Neuron (in vitro differentiated cells): ENCODE results near the gene LAMC1.

ENCODE experiments used
- H2AFZ ChIP-seq: one replicate; pipeline ENCODE4 v1.6.1; 2013; ENCODE audit warnings: low read depth, mild to moderate bottlenecking, inconsistent platforms, low read length, moderate library complexity
- H3K27me3 ChIP-seq: one replicate; pipeline ENCODE4 v1.6.1; 2013; ENCODE audit warnings: low read length; ENCODE audit not compliant: insufficient read depth
- H3K36me3 ChIP-seq: one replicate; pipeline ENCODE4 v1.6.1; 2013; ENCODE audit warnings: low read length; ENCODE audit not compliant: insufficient read depth
- H3K4me1 ChIP-seq: one replicate; pipeline ENCODE4 v1.6.1; 2013; ENCODE audit warnings: low read length; ENCODE audit not compliant: insufficient read depth
- H3K4me3 ChIP-seq: 2 replicates; pipeline ENCODE4 v1.5.1; 2013; ENCODE audit warnings: mild to moderate bottlenecking, low read length, moderate library complexity
- H3K9me3 ChIP-seq: one replicate; pipeline ENCODE4 v1.6.1; 2013; ENCODE audit warnings: low read length

The LAMC1 gene

GRCh38 chr1:183023146-183023600 is at the start of gene LAMC1:
LAMC1 (plus strand) TSS chr1:183023420; CDS start chr1:183023717, 297 bp downstream.
- peak within 1 kb of the TSS; percentile 85 for H2AFZ ChIP-seq
- no peaks in the 10 kb centered on the region for H3K27me3 ChIP-seq
- no peaks in the 10 kb centered on the region for H3K36me3 ChIP-seq
- H3K9me3 ChIP-seq = no peaks in the 10 kb centered on the region
- H3K4me1 ChIP-seq = peaks cover 44% of the 10 kb centered on the region
- H3K4me3 ChIP-seq = peak within 1 kb of the TSS; percentile 62

- H3K4me1 ChIP-seq = no peaks in the 10 kb centered on the region
- no peak overlapping the region for H3K4me3 ChIP-seq
- H3K27me3 ChIP-seq = no peaks in the 10 kb centered on the region
- H3K36me3 ChIP-seq = no peaks in the 10 kb centered on the region
- no peaks in the 10 kb centered on the region for H3K9me3 ChIP-seq
- no peak overlapping the region for H2AFZ ChIP-seq
These were observed 48.6 kb upstream of the LAMC1 start for GRCh38 chr1:182974506-182975191.

DNA sequence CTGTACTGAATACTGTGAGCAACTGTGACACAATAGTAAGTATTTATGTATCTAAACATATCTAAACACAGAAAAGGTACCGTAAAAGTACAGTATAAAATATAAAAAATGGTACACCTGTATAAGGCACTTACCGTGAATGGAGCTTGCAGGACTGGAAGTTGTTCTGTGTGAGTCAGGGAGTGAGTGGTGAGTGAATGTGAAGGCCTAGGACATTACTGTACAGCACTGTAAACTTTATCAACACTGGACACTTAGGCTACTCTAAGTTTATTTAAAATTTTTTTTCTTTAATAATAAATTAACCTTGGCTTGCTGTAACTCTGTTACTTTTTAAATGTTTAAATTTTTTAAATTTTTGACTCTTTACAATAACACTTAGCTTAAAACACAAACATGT is 45.7 kb upstream of the LAMC1 start:
- no peak overlapping the region for H2AFZ ChIP-seq
- H3K36me3 ChIP-seq = no peaks in the 10 kb centered on the region
- no peaks in the 10 kb centered on the region for H3K27me3 ChIP-seq
- H3K9me3 ChIP-seq = no peaks in the 10 kb centered on the region
- H3K4me3 ChIP-seq = no peak overlapping the region
- no peaks in the 10 kb centered on the region for H3K4me1 ChIP-seq

GRCh38 chr1:182978151-182978853 is 44.9 kb upstream of the LAMC1 start:
- no peaks in the 10 kb centered on the region for H3K4me1 ChIP-seq

GRCh38 chr1:182984138-182984537 is 39.1 kb upstream of the LAMC1 start:
- H3K4me1 ChIP-seq = no peaks in the 10 kb centered on the region
- H3K4me3 ChIP-seq = no peak overlapping the region

More at GRCh38 chr1:182978151-182978853, 44.9 kb upstream of the LAMC1 start:
- Histone ChIP-seq H2AFZ (no peak overlapping the region), H3K36me3 (no peaks in the 10 kb centered on the region), H3K9me3 (no peaks in the 10 kb centered on the region), H3K4me3 (no peak overlapping the region), H3K27me3 (no peaks in the 10 kb centered on the region)

GRCh38 chr1:182984621-182985020 is 38.6 kb upstream of the LAMC1 start:
- Histone ChIP-seq H2AFZ (no peak overlapping the region), H3K4me1 (no peaks in the 10 kb centered on the region), H3K27me3 (no peaks in the 10 kb centered on the region), H3K4me3 (no peak overlapping the region), H3K9me3 (no peaks in the 10 kb centered on the region), H3K36me3 (no peaks in the 10 kb centered on the region)

More at GRCh38 chr1:182984138-182984537, 39.1 kb upstream of the LAMC1 start:
- Histone ChIP-seq H3K36me3 (no peaks in the 10 kb centered on the region), H3K27me3 (no peaks in the 10 kb centered on the region), H2AFZ (no peak overlapping the region), H3K9me3 (no peaks in the 10 kb centered on the region)

DNA sequence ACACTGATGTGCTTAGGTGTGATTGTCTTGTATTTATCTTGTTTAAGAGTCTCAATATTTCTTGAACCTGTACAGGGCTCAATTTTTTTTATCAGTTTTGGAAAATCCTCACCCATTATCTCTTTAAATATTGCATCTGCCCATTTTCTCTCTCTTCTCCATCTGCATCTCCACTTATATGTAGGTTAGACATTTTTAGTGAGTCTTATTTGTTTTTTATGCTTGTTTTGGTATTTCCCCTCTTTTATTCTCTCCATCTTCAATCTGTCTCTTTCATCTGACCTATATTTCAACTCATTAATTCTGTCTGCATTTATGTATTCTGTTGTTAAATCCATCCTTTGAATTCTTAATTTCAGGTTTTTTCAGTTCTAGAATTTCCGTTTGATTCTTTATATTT is 37.3 kb upstream of the LAMC1 start:
- no peaks in the 10 kb centered on the region for H3K9me3 ChIP-seq
- peaks cover 7% of the 10 kb centered on the region for H3K4me1 ChIP-seq
- no peak overlapping the region for H3K4me3 ChIP-seq
- no peaks in the 10 kb centered on the region for H3K27me3 ChIP-seq
- no peak overlapping the region for H2AFZ ChIP-seq
- no peaks in the 10 kb centered on the region for H3K36me3 ChIP-seq

DNA sequence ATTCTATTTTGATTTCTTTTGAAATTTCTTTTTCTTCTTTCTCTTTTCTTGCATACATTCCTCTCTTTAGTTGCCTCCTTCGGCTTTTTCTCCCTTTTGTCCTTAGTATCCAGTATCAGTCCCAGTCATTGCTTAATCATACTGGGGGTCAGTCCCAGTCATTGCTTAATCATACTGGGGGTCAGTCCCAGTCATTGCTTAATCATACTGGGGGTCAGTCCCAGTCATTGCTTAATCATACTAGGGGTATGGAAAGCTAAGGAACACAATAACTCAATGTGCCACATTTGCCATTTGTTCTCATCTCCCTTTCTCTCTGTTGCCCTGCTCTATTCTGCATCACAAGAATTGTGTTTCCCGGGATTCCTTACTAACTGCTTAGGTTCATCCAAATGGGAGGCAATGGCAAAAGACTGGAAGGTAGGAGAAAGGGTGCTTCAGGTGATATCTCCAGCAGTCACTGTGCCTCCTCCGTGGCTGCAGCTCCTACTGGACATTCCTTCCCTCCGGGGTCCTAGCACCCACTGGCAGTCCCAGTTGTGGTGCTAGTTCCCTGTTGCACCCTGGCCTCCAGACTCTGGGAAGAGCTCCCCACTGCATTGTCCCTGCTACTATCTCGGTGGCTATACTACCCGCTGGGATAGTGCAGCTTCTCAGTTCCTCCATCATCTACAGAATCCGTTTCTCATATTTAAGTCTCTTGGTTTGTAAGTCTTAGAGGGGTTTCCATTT is 32.6 kb upstream of the LAMC1 start:
- H3K4me3 ChIP-seq = no peak overlapping the region
- no peak overlapping the region for H2AFZ ChIP-seq
- H3K9me3 ChIP-seq = no peaks in the 10 kb centered on the region
- H3K27me3 ChIP-seq = no peaks in the 10 kb centered on the region
- peaks cover 7% of the 10 kb centered on the region for H3K4me1 ChIP-seq
- no peaks in the 10 kb centered on the region for H3K36me3 ChIP-seq

GRCh38 chr1:182993746-182994145 is 29.5 kb upstream of the LAMC1 start:
- Histone ChIP-seq H3K9me3 (no peaks in the 10 kb centered on the region), H3K4me3 (no peak overlapping the region), H3K36me3 (no peaks in the 10 kb centered on the region), H3K4me1 (peaks cover 7% of the 10 kb centered on the region), H2AFZ (no peak overlapping the region), H3K27me3 (no peaks in the 10 kb centered on the region)

DNA sequence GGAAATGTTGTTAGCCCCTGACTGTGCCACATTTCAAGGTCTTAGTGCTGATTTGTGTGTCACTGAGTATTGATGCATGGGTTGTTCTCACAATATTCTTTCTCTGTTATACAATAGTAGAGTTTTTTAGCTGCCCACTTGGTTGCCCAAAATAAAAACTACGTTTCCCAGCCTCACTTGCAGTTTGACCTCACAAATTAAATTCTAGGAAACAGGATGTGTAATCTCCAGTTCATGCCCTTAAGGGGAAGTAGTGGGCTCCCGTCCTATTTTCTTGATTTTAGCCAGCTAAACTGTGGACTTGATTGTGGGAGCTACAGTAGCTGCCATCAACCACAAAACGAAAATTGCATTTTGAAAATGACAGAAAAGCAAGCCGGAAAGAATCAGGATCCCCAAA is 27.3 kb upstream of the LAMC1 start:
- Histone ChIP-seq H3K36me3 (no peaks in the 10 kb centered on the region), H2AFZ (no peak overlapping the region), H3K4me1 (peaks cover under 1% of the 10 kb centered on the region), H3K9me3 (no peaks in the 10 kb centered on the region), H3K4me3 (no peak overlapping the region), H3K27me3 (no peaks in the 10 kb centered on the region)

DNA sequence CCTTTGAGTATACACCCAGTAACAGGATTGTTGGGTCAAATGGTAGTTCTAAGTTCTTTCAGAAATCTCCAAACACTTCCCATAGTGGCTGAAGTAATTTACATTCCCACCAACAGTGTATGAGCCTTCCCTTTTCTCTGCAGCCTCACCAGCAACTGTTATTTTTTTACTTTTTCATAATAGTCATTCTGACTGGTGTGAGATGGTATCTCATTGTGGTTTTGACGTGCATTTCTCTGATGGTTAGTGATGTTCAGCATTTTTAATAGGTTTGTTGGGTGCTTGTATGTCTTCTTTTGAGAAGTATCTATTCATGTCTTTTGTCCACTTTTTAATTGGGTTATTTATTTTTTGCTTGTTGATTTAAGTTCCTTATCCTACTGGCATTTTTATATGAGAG is 26.4 kb upstream of the LAMC1 start:
- Histone ChIP-seq H2AFZ (no peak overlapping the region), H3K9me3 (no peaks in the 10 kb centered on the region), H3K4me1 (no peaks in the 10 kb centered on the region), H3K36me3 (no peaks in the 10 kb centered on the region), H3K4me3 (no peak overlapping the region), H3K27me3 (no peaks in the 10 kb centered on the region)

DNA sequence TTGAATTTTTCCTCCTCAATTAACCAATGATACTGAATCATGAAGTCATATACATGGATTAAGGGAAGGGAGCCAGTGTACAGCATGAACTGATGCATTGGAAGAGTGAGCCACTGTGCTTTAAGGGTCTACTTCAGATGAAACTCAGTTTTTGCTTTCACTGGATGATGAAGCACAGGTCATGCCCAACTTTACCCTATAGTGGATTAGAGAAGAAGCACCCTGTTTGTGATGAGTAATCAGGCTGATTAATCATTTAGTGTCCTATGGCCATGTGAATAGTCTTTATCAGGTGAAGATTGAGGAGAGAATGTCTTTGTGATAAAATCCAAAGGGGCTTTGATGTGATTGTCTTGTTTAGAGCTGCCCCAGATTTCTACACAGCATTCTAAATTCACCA is 24.7 kb upstream of the LAMC1 start:
- Histone ChIP-seq H3K4me1 (no peaks in the 10 kb centered on the region), H3K36me3 (no peaks in the 10 kb centered on the region)

More for the DNA sequence above, 24.7 kb upstream of the LAMC1 start:
- no peak overlapping the region for H3K4me3 ChIP-seq
- H2AFZ ChIP-seq = no peak overlapping the region
- H3K9me3 ChIP-seq = no peaks in the 10 kb centered on the region
- no peaks in the 10 kb centered on the region for H3K27me3 ChIP-seq
